OCI-LY3 (cell line): ENCODE data around the gene BCR.

Experiments used
- EZH2phosphoT487 ChIP-seq: fragments of 200-600 bp; shearing (Covaris generic); IDR thresholded peaks from 2 replicates; pipeline ENCODE4 v1.6.1; 2018; ENCODE audit warnings: antibody characterized with exemption, mixed run types, low read depth
- TF ChIP-seq, protein P1 (sequence below): fragments of 200-600, 300-600 bp; sonication (generic); IDR thresholded peaks from 2 replicates; pipeline ENCODE4 v1.5.1; 2014; ENCODE audit warnings: antibody characterized with exemption, low read length, low read depth

DNA sequence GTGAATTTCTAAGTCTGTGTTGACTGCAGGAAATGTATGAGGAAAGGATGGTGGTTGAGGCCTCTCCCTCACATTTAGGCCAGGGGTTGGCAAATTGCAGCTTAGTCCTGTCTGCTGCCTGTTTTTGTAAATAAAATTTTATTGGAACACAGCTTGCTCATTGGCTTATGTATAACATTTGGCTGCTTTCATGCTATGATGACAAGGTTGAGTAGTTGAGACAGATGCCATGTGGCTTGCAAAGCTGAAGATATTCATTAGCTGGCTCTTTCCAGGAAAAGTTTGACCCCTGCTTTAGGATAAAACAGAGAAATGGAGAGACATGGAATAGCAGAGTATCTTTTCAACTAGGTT is 46.2 kb downstream of the BCR start:
- TF ChIP-seq, protein P1, sequence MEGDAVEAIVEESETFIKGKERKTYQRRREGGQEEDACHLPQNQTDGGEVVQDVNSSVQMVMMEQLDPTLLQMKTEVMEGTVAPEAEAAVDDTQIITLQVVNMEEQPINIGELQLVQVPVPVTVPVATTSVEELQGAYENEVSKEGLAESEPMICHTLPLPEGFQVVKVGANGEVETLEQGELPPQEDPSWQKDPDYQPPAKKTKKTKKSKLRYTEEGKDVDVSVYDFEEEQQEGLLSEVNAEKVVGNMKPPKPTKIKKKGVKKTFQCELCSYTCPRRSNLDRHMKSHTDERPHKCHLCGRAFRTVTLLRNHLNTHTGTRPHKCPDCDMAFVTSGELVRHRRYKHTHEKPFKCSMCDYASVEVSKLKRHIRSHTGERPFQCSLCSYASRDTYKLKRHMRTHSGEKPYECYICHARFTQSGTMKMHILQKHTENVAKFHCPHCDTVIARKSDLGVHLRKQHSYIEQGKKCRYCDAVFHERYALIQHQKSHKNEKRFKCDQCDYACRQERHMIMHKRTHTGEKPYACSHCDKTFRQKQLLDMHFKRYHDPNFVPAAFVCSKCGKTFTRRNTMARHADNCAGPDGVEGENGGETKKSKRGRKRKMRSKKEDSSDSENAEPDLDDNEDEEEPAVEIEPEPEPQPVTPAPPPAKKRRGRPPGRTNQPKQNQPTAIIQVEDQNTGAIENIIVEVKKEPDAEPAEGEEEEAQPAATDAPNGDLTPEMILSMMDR: no peak
- no peak for TF ChIP-seq EZH2phosphoT487
